ENCODE measurements around the gene CALD1.

Gene CALD1

DNA sequence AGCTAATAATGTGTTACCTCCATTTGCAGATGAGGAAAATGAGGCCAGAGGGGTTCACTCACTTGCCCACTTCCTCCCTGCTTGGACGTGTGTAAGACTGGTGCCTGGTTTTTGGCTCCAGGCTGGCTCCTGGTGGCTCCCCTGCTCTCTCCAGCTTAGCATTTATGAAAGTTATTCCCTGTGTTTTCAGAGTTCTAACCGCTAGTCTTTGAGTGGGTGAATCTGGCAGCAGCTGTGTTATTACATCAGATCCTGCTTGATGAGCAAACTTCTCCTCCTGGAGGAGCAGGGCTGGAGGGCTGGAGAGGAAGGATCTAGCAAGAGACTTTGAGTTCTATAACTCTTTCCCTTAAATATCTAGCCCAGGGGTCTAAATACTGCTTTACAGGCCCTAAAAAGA is 125.9 kb downstream of the CALD1 start:
- Histone ChIP-seq H3K9ac (ENCODE audit: low read length) (no peak overlapping the region), H3K9me3 (ENCODE audit: control insufficient read depth, low read depth, low read length) (no peaks in the 10 kb centered on the region), H3K27me3 (ENCODE audit: control insufficient read depth, insufficient read depth, low read length) (no peaks in the 10 kb centered on the region), H3K4me3 (ENCODE audit: low read length) (no peak overlapping the region), H3K27ac (ENCODE audit: low read length) (no peak overlapping the region), H3K4me1 (ENCODE audit: control insufficient read depth, low read depth, low read length) (peaks cover 3% of the 10 kb centered on the region), H3K36me3 (ENCODE audit: control insufficient read depth, low read depth, low read length) (no peaks in the 10 kb centered on the region)

DNA sequence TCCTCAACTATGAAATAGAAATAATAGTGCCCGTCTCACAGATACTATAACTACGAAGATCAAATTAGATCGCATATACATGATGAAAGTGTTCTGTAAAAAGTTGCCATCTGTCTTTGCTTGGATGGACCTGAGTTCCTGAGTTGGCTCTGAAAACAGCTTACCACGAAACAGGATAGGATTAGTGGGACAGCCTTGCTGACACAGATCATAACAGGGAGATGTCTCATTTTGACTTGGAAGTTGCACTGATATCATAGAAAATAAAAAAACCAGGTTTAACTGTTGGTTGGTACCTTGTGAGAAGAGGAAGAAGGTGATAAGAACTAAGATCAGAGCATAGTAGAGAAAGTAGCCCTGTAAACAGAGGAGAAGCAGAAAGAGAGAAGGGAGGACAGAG is 127.6 kb downstream of the CALD1 start:
- H3K9ac ChIP-seq (ENCODE audit: low read length): no peak overlapping the region
- no peaks in the 10 kb centered on the region for H3K9me3 ChIP-seq (ENCODE audit: control insufficient read depth, low read depth, low read length)
- H3K4me3 ChIP-seq (ENCODE audit: low read length): no peak overlapping the region
- H3K27me3 ChIP-seq (ENCODE audit: control insufficient read depth, insufficient read depth, low read length): no peaks in the 10 kb centered on the region
- no peaks in the 10 kb centered on the region for H3K36me3 ChIP-seq (ENCODE audit: control insufficient read depth, low read depth, low read length)
- peaks cover 7% of the 10 kb centered on the region for H3K4me1 ChIP-seq (ENCODE audit: control insufficient read depth, low read depth, low read length)
- no peak overlapping the region for H3K27ac ChIP-seq (ENCODE audit: low read length)

DNA sequence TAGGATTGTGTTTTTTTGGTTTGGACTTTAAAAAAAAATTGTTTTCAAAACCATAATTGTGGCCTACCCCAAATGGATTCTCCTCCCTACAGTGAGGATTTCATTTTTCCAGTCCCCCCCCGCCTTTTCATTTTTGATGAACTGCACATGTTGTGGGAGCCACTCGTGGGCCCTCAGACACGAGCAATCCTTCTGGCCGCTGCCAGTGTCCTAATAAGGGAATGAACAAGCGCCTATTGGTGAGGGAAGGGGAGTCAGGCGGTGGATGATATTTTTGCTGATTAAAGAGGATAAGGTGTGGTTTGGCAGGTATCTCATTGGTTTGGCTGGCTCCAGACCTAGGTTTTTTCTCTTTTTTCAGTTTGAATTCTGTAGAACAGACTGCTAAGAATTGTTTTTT is 128.2 kb downstream of the CALD1 start:
- Histone ChIP-seq H3K9me3 (ENCODE audit: control insufficient read depth, low read depth, low read length) (no peaks in the 10 kb centered on the region), H3K4me1 (ENCODE audit: control insufficient read depth, low read depth, low read length) (peaks cover 7% of the 10 kb centered on the region), H3K9ac (ENCODE audit: low read length) (no peak overlapping the region), H3K36me3 (ENCODE audit: control insufficient read depth, low read depth, low read length) (no peaks in the 10 kb centered on the region), H3K27me3 (ENCODE audit: control insufficient read depth, insufficient read depth, low read length) (no peaks in the 10 kb centered on the region), H3K4me3 (ENCODE audit: low read length) (no peak overlapping the region), H3K27ac (ENCODE audit: low read length) (no peak overlapping the region)

DNA sequence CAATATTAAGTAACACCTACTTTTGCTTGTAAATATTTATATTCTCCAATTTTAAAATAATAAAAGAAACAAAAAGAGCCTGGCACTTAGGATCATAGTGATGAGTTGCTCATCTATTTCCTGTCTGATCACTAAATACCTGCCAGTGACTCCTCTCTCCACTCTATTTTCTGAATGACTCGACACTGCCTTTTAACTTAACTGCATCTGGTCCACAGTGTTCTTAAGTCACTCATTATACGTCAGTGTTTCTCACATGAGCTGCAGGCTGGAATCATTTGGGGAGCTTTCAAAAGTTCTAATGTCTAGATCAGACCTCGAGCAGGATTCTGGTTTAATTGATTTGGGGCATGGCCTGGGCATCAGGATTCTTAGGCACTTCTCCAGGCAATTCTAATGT is 128.9 kb downstream of the CALD1 start:
- no peaks in the 10 kb centered on the region for H3K36me3 ChIP-seq (ENCODE audit: control insufficient read depth, low read depth, low read length)

DNA sequence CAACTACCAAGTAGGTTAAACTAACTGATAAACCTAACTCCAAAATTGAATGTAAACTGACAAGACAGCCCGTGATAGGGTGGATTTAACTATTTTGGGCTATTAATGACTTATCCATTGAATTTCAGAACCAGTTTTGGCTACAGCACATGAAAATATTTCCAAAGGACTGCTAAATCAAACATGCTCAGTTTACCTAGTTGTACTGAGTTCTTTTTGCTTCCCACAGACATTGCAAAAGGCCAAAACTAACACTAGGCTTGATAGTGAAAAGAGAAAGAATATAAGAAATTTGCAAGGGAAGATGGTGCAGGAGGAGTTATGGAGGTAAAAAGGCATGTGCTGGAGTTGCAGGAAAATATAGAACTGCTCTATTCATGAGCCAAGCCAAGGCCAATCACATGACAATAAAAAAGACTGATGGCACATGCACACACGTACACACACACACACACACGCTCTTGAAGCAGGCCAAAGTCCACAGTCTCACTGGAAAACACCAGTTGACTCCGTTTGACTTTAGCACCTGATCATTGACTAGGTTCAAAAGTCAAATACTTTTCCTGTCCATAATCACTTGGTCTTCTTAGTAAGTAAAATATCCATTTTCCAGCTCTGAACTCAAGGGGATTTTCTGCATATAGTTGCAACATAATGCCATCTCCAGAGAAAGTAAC is 130.9 kb downstream of the CALD1 start:
- no peak overlapping the region for H3K9ac ChIP-seq (ENCODE audit: low read length)
- H3K4me3 ChIP-seq (ENCODE audit: low read length): no peak overlapping the region
- no peaks in the 10 kb centered on the region for H3K9me3 ChIP-seq (ENCODE audit: control insufficient read depth, low read depth, low read length)
- H3K36me3 ChIP-seq (ENCODE audit: control insufficient read depth, low read depth, low read length): no peaks in the 10 kb centered on the region
- H3K27ac ChIP-seq (ENCODE audit: low read length): no peak overlapping the region
- H3K27me3 ChIP-seq (ENCODE audit: control insufficient read depth, insufficient read depth, low read length): no peaks in the 10 kb centered on the region
- peaks cover 7% of the 10 kb centered on the region for H3K4me1 ChIP-seq (ENCODE audit: control insufficient read depth, low read depth, low read length)

More for the DNA sequence above, 128.9 kb downstream of the CALD1 start:
- H3K4me3 ChIP-seq (ENCODE audit: low read length): no peak overlapping the region
- H3K27ac ChIP-seq (ENCODE audit: low read length): no peak overlapping the region
- H3K27me3 ChIP-seq (ENCODE audit: control insufficient read depth, insufficient read depth, low read length): no peaks in the 10 kb centered on the region
- H3K4me1 ChIP-seq (ENCODE audit: control insufficient read depth, low read depth, low read length): peaks cover 7% of the 10 kb centered on the region
- no peak overlapping the region for H3K9ac ChIP-seq (ENCODE audit: low read length)
- no peaks in the 10 kb centered on the region for H3K9me3 ChIP-seq (ENCODE audit: control insufficient read depth, low read depth, low read length)

DNA sequence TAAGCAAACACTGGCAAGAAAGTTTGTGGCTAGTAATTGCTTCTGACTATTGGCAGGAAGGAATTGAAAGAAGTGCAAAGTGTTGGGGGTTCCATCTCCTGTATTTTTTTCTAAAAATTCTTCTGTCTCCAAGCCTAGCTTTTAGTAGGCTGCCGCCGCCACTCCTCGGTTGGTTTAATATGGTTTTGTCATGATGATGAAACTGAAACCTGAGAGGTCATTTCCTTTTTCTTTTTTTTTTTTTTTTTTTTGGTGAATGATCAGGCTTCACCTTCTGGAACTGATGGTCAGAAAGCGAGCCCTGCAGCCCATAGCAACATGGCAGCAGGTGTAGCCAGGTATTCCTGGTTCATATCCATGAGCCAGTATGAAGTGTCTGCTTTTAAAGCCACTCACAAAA is 131.5 kb downstream of the CALD1 start:
- H3K36me3 ChIP-seq (ENCODE audit: control insufficient read depth, low read depth, low read length): no peaks in the 10 kb centered on the region
- H3K27me3 ChIP-seq (ENCODE audit: control insufficient read depth, insufficient read depth, low read length): no peaks in the 10 kb centered on the region
- no peak overlapping the region for H3K9ac ChIP-seq (ENCODE audit: low read length)
- no peak overlapping the region for H3K4me3 ChIP-seq (ENCODE audit: low read length)
- H3K27ac ChIP-seq (ENCODE audit: low read length): no peak overlapping the region
- peaks cover 7% of the 10 kb centered on the region for H3K4me1 ChIP-seq (ENCODE audit: control insufficient read depth, low read depth, low read length)
- H3K9me3 ChIP-seq (ENCODE audit: control insufficient read depth, low read depth, low read length): no peaks in the 10 kb centered on the region

DNA sequence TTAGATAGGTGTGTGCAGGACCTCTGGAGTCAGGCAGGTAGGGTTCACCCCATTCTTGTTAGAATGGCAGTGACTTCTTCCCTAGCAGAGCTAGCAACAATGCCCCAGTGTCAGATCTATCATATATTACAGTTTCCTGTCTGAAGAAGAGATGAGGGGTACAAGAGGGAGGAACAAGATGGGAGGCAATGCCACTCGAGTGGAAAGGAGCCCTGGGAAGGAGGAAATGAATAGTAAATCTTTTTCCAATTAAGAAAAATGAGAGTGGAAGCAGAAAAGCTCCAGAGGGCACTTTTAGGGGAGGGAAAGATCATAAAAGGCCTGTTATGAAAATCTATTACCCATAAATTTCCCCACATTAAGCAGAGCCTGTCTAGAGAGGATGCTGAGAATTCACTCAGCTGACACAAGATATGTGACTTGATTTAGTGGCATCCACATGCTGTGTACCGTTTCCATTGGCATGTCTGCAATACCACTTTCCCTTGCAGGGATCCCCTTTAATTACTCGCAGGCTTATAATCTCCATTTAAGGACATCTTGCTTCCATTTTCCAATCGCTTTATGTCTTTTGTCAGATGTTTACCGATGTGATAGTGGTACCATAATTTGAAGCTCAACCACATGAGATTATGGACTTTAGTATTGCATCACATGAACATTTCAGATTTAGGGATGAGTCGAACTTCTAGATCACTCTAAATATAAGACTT is 136.9 kb downstream of the CALD1 start:
- H3K27me3 ChIP-seq (ENCODE audit: control insufficient read depth, insufficient read depth, low read length): no peaks in the 10 kb centered on the region

DNA sequence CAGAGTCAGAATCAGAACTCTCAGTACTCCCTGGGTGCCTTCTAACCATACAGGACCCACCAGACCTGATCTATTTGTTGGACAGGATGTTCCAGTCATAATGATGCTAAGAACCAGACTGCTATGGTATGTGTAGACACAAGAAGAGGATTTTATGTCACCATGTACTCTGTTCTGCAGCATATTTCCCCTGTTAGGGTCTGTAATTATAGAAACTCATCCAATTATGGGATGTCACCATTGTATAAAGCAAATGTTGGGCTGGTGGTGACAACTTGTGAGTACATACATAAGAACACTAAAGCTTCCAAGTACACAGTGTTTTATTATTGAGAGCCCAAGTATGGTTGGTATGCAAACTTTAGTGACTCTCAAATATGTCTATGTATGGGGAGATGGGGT is 139.8 kb downstream of the CALD1 start:
- H3K4me1 ChIP-seq (ENCODE audit: control insufficient read depth, low read depth, low read length): no peaks in the 10 kb centered on the region
- no peaks in the 10 kb centered on the region for H3K9me3 ChIP-seq (ENCODE audit: control insufficient read depth, low read depth, low read length)
- H3K27ac ChIP-seq (ENCODE audit: low read length): no peak overlapping the region
- no peak overlapping the region for H3K9ac ChIP-seq (ENCODE audit: low read length)
- no peak overlapping the region for H3K4me3 ChIP-seq (ENCODE audit: low read length)
- H3K27me3 ChIP-seq (ENCODE audit: control insufficient read depth, insufficient read depth, low read length): no peaks in the 10 kb centered on the region
- H3K36me3 ChIP-seq (ENCODE audit: control insufficient read depth, low read depth, low read length): no peaks in the 10 kb centered on the region

More for the DNA sequence above, 136.9 kb downstream of the CALD1 start:
- no peak overlapping the region for H3K27ac ChIP-seq (ENCODE audit: low read length)
- H3K4me3 ChIP-seq (ENCODE audit: low read length): no peak overlapping the region
- no peaks in the 10 kb centered on the region for H3K4me1 ChIP-seq (ENCODE audit: control insufficient read depth, low read depth, low read length)
- H3K9me3 ChIP-seq (ENCODE audit: control insufficient read depth, low read depth, low read length): no peaks in the 10 kb centered on the region
- no peaks in the 10 kb centered on the region for H3K36me3 ChIP-seq (ENCODE audit: control insufficient read depth, low read depth, low read length)
- H3K9ac ChIP-seq (ENCODE audit: low read length): no peak overlapping the region

DNA sequence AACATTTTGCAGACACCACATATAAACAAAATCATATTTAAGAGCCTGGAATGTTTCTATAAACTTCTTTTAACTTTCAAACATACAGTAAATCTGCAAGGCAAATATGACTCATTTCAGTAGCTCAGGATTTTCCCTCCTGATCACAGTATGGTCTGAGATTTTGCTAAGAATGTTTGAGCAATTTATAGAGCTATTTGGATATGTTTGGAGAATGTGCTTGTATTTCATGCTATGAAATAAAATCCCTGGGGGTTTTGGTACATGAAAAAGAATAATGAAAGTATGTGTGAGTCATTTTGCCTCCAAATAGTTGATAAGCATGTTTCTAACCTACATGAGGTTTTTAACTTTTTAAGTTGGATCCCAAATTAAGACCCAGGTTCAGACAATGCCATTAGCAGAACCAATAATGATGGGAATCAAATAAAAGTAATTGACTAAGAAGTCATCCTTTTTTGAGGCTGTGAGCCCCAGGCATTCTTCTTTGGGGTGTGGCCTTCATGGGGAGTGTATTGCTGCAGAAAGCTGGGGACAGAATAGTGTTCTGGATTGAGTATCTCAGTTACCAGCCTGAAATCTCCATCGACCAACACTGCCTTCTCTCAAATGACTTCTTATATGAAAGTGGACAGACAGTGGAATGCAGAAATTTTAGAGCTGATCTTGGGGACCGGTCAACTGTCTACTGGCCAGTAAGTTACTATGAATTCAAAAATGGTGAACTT is 140.8 kb downstream of the CALD1 start:
- Histone ChIP-seq H3K4me3 (ENCODE audit: low read length) (no peak overlapping the region), H3K9ac (ENCODE audit: low read length) (no peak overlapping the region), H3K9me3 (ENCODE audit: control insufficient read depth, low read depth, low read length) (no peaks in the 10 kb centered on the region), H3K4me1 (ENCODE audit: control insufficient read depth, low read depth, low read length) (no peaks in the 10 kb centered on the region), H3K36me3 (ENCODE audit: control insufficient read depth, low read depth, low read length) (no peaks in the 10 kb centered on the region), H3K27me3 (ENCODE audit: control insufficient read depth, insufficient read depth, low read length) (no peaks in the 10 kb centered on the region), H3K27ac (ENCODE audit: low read length) (no peak overlapping the region)

DNA sequence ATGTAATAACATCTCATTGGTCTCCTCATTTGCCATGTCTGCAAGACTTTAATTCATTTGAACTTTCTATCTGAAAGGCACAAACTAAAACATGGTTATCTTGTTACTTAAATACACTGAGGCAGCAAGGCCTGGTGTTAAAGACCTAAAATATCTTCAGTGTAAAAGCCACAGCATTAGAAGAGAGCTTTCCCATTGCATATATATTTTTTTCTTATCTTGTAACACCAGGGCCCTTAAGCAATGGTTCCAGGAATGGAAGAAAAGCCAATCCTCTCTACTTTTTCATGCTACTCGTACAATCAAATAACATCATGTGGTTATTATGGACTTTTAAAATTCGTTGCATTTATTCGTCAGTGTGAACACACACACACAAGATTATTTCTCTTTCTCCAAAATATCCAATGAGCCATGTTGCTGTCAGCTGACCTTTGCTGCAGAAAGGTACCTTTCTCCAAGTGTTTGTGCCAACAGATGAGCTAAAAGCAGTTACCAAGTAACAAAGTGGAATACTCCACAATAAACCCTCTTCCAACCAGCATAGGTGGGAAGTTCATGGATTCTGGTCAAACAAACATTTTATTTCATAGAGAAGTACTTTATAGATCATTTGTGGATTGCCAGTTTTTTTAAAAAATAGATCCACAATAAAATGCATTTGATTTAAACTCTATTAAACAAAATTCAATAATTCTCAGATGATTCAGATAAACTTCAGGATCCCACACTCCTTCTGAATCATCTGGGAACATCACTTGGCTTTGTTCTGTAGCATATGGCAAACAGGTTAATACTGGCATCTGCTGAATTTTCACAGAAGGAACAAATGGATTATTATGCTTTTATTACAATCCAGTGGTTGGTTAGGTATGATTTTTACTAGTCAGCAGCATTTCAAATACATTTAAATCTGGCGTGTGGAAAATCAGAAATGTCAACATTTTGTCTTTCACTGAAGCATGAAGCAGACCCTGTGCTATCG is 143.6 kb downstream of the CALD1 start:
- Histone ChIP-seq H3K27ac (ENCODE audit: low read length) (no peak overlapping the region), H3K9me3 (ENCODE audit: control insufficient read depth, low read depth, low read length) (no peaks in the 10 kb centered on the region), H3K27me3 (ENCODE audit: control insufficient read depth, insufficient read depth, low read length) (no peaks in the 10 kb centered on the region), H3K4me3 (ENCODE audit: low read length) (no peak overlapping the region), H3K36me3 (ENCODE audit: control insufficient read depth, low read depth, low read length) (no peaks in the 10 kb centered on the region), H3K4me1 (ENCODE audit: control insufficient read depth, low read depth, low read length) (no peaks in the 10 kb centered on the region), H3K9ac (ENCODE audit: low read length) (no peak overlapping the region)

DNA sequence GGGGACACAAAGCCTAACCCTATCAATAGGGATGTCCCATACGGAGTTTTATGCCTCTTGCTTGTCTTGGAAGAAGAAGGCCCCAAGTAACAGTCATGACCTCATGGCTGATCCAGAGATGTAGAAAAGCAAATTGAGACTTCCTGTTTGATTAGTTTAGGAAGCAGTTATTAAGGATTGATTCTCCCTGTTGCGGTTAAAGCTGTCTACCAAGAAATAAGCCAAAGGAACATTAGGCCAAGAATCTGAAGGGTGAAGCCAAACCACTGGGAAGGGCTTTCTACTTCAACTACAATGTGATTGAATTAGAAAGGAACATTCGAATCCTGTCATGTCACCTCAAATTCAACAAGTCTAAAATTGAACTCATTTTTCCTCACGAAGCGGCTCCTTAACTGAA is 146.3 kb downstream of the CALD1 start:
- H3K9me3 ChIP-seq (ENCODE audit: control insufficient read depth, low read depth, low read length): no peaks in the 10 kb centered on the region
- H3K27ac ChIP-seq (ENCODE audit: low read length): no peak overlapping the region
- no peak overlapping the region for H3K9ac ChIP-seq (ENCODE audit: low read length)
- no peaks in the 10 kb centered on the region for H3K27me3 ChIP-seq (ENCODE audit: control insufficient read depth, insufficient read depth, low read length)
- no peaks in the 10 kb centered on the region for H3K4me1 ChIP-seq (ENCODE audit: control insufficient read depth, low read depth, low read length)
- H3K36me3 ChIP-seq (ENCODE audit: control insufficient read depth, low read depth, low read length): no peaks in the 10 kb centered on the region
- no peak overlapping the region for H3K4me3 ChIP-seq (ENCODE audit: low read length)

Data from iPS-18a (cell line).